SU-DHL-6 (cell line): ENCODE results near the gene FAU.

ENCODE experiments used
- H2AFZ ChIP-seq: fragments of 200-600 bp; sonication (generic); 2 replicates; pipeline ENCODE4 v1.6.1; 2014; ENCODE audit warnings: low read depth, mild to moderate bottlenecking, moderate library complexity, mixed read lengths, antibody characterized with exemption, low read length; ENCODE audit not compliant: severe bottlenecking
- H3F3A ChIP-seq: fragments of 200-600 bp; shearing (Covaris generic); 2 replicates; pipeline ENCODE4 v1.6.0; 2016; ENCODE audit warnings: antibody characterized with exemption, mild to moderate bottlenecking; ENCODE audit not compliant: insufficient read depth
- H3K27ac ChIP-seq: fragments of 200-600 bp; sonication (generic); 2 replicates; pipeline ENCODE4 v1.5.1; 2016; ENCODE audit warnings: low read depth, mild to moderate bottlenecking, low read length, moderate library complexity, mixed read lengths
- H3K27me3 ChIP-seq: fragments of 200-600 bp; sonication (generic), shearing (Covaris generic); 2 replicates; pipeline ENCODE4 v1.6.0; 2014; ENCODE audit warnings: mild to moderate bottlenecking, low read length
- H3K36me3 ChIP-seq: fragments of 200-600 bp; sonication (generic); 2 replicates; pipeline ENCODE4 v1.6.1; 2014; ENCODE audit warnings: mild to moderate bottlenecking, low read length, mixed read lengths
- H3K4me2 ChIP-seq: fragments of 300-600, 200-600 bp; shearing (Covaris generic), sonication (generic); 2 replicates; pipeline ENCODE4 v1.6.0; 2014; ENCODE audit warnings: low read length, low read depth, mild to moderate bottlenecking; ENCODE audit not compliant: poor library complexity, severe bottlenecking
- H3K4me3 ChIP-seq: fragments of 200-600 bp; sonication (generic); 2 replicates; pipeline ENCODE4 v1.5.1; 2014; ENCODE audit warnings: antibody characterized with exemption, low read length, mild to moderate bottlenecking, mixed read lengths; ENCODE audit not compliant: insufficient read depth, poor library complexity, severe bottlenecking
- H3K79me2 ChIP-seq: fragments of 200-600 bp; sonication (generic); 2 replicates; pipeline ENCODE4 v1.6.1; 2014; ENCODE audit warnings: mild to moderate bottlenecking, low read length, moderate library complexity; ENCODE audit not compliant: insufficient read depth
- H3K9ac ChIP-seq: fragments of 200-600 bp; sonication (generic); 2 replicates; pipeline ENCODE4 v1.7.0; 2014; ENCODE audit warnings: mild to moderate bottlenecking, low read length
- H3K9me2 ChIP-seq: fragments of 200-600 bp; sonication (generic); replicated peaks from 2 replicates; pipeline ENCODE4 v1.6.1; 2014; ENCODE audit warnings: low read length; ENCODE audit not compliant: insufficient read depth
- H3K9me3 ChIP-seq: fragments of 200-600 bp; sonication (generic); 2 replicates; pipeline ENCODE4 v1.6.1; 2014; ENCODE audit warnings: low read length, mixed read lengths; ENCODE audit not compliant: insufficient read depth
- H4K20me1 ChIP-seq: fragments of 200-600 bp; sonication (generic); 2 replicates; pipeline ENCODE4 v1.6.1; 2014; ENCODE audit warnings: low read depth, mild to moderate bottlenecking, antibody characterized with exemption, low read length, moderate library complexity, mixed read lengths
- EZH2phosphoT487 ChIP-seq: fragments of 200-600 bp; sonication (generic), shearing (Covaris generic); conservative IDR thresholded peaks from 2 replicates; pipeline ENCODE4 v1.6.1; 2018; ENCODE audit warnings: mild to moderate bottlenecking, antibody characterized with exemption, low read length, moderate library complexity, mixed read lengths
- TF ChIP-seq, protein P1 (sequence below): fragments of 200-600 bp; sonication (generic); IDR thresholded peaks from one replicate; pipeline ENCODE4 v1.5.1; 2017; ENCODE audit warnings: antibody characterized with exemption, mild to moderate bottlenecking, low read length, moderate library complexity; ENCODE audit not compliant: insufficient read depth, poor library complexity, severe bottlenecking

FAU gene

DNA sequence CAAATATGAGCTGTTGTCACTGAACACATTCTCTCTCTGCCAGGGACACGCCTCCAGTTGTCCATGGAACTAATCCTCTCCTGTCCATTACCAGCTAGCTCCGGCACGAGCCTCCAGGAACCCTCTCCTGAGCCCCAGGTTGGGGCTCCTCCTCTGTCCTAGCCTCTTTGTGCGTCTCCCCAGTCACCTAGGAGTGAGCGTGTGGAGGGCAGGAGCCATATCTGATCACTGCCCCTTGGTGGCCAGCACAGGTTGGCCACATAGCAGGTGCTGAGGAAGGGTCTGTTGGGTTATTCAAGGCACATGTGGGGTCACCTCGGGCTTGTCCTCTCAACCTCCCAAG, 9.9 kb upstream of the FAU start:
- H3K4me2 ChIP-seq, result peak overlapping the region; percentile 99
- H3F3A ChIP-seq, result peaks cover 54% of the 10 kb centered on the region
- peak overlapping the region; percentile 97 for H3K9ac ChIP-seq
- no peaks in the 10 kb centered on the region for H3K27me3 ChIP-seq
- H3K27ac ChIP-seq, result peak overlapping the region; percentile 100
- H3K4me3 ChIP-seq, result peak overlapping the region; percentile 48
- H4K20me1 ChIP-seq, result no peaks in the 10 kb centered on the region
- H2AFZ ChIP-seq, result no peak overlapping the region
- peaks cover 25% of the 10 kb centered on the region for H3K79me2 ChIP-seq
- no peaks in the 10 kb centered on the region for H3K9me3 ChIP-seq
- no peak for TF ChIP-seq EZH2phosphoT487
- TF ChIP-seq, protein P1, sequence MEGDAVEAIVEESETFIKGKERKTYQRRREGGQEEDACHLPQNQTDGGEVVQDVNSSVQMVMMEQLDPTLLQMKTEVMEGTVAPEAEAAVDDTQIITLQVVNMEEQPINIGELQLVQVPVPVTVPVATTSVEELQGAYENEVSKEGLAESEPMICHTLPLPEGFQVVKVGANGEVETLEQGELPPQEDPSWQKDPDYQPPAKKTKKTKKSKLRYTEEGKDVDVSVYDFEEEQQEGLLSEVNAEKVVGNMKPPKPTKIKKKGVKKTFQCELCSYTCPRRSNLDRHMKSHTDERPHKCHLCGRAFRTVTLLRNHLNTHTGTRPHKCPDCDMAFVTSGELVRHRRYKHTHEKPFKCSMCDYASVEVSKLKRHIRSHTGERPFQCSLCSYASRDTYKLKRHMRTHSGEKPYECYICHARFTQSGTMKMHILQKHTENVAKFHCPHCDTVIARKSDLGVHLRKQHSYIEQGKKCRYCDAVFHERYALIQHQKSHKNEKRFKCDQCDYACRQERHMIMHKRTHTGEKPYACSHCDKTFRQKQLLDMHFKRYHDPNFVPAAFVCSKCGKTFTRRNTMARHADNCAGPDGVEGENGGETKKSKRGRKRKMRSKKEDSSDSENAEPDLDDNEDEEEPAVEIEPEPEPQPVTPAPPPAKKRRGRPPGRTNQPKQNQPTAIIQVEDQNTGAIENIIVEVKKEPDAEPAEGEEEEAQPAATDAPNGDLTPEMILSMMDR, result no peak
- H3K9me2 ChIP-seq, result no peaks in the 10 kb centered on the region
- H3K36me3 ChIP-seq, result peaks cover 22% of the 10 kb centered on the region; the same call in 1 of the 2 replicates

DNA sequence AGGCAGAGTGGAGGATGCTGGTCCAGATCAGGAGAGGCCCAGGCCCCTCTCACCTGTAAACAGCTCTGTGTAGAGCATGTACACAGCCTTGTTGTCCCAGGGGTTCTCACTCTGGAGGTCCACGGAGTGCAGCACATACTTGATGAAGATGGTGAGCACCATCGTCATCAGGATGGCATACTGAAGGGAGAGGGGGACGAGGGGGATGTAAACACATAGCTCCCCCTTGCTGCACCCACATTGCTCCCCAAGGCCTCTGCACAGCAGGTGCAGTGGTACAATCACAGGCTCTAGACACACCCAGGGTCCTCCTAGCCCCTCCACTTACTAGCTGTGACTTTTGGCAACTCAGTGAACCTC, 9.5 kb upstream of the FAU start:
- peaks cover 25% of the 10 kb centered on the region for H3K79me2 ChIP-seq
- peak overlapping the region; percentile 100 for H3K27ac ChIP-seq
- no peaks in the 10 kb centered on the region for H3K9me3 ChIP-seq
- peaks cover 22% of the 10 kb centered on the region; the same call in 1 of the 2 replicates for H3K36me3 ChIP-seq
- no peaks in the 10 kb centered on the region for H3K9me2 ChIP-seq
- H3F3A ChIP-seq, result peaks cover 58% of the 10 kb centered on the region
- H3K9ac ChIP-seq, result peak overlapping the region; percentile 97
- H3K4me2 ChIP-seq, result peak overlapping the region; percentile 99
- H2AFZ ChIP-seq, result no peak overlapping the region
- TF ChIP-seq, protein P1, result no peak
- no peak for TF ChIP-seq EZH2phosphoT487
- no peaks in the 10 kb centered on the region for H4K20me1 ChIP-seq
- peak overlapping the region; percentile 48 for H3K4me3 ChIP-seq
- H3K27me3 ChIP-seq, result no peaks in the 10 kb centered on the region

DNA sequence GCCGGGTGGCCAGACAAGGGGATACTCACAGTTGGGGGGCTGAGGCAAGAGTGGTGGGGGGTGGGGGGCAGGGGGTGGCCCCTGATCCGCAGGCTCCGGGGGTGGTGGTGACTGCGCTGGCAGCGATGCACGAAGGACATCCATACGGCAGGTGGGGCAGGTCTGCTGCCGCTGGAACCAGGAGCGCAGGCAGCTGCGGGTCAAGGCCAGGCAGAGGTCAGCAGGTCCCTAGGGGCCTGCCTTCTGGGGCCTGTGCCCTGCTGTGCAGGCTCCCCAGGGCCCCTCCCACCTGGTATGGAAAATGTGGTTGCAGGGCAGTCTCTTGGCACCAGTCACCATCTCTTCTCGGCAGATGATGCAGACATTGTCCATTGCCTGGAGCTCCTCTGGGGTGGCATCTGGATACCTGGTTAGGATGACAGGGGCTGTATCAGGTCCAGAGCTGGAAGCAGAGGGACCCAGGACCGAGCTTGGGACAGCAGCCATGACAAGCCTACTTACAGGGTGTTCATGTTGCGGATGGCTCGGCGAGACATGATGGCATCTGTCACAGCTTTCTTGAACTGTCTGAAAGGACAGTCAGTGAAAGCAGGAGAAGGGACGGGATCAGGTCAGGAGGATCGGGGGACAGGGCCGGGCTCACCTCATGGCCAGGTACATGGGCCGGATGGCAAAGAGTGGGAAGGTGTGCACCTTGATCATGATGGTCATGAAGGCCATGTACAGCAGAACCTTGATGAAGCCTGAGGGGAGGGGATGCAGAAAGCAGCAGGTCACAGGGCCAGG, 8.9 kb upstream of the FAU start:
- Histone ChIP-seq H3K9me3 (no peaks in the 10 kb centered on the region), H3F3A (peaks cover 64% of the 10 kb centered on the region), H3K9me2 (no peaks in the 10 kb centered on the region), H3K79me2 (peaks cover 25% of the 10 kb centered on the region), H2AFZ (no peak overlapping the region), H3K9ac (peak overlapping the region; percentile 97), H3K27ac (peak overlapping the region; percentile 100), H3K36me3 (peaks cover 22% of the 10 kb centered on the region; the same call in 1 of the 2 replicates), H3K27me3 (no peaks in the 10 kb centered on the region), H3K4me3 (no peak overlapping the region), H4K20me1 (no peaks in the 10 kb centered on the region), H3K4me2 (peak overlapping the region; percentile 99)
- TF ChIP-seq, protein P1, result no peak
- TF ChIP-seq EZH2phosphoT487, result no peak
